Epithelial cell of esophagus (primary cell): ENCODE results near the gene DISC1.
"Not testable (repeated sequence)": the region's sequence is repeated elsewhere in the genome, so short reads cannot be mapped to it uniquely, and the experiment has no call there.

Experiments
- DNase-seq: peaks from one replicate; pipeline ENCODE4 v3.0.0; 2010; ENCODE audit warnings: low read depth
- H3K4me3 ChIP-seq: 2 replicates; pipeline ENCODE4 v1.5.1; 2011; ENCODE audit warnings: mild to moderate bottlenecking, low read length, control low read depth
- TF ChIP-seq, protein P1 (sequence below): IDR thresholded peaks from 2 replicates; pipeline ENCODE4 v1.5.1; 2011; ENCODE audit warnings: low read depth, mild to moderate bottlenecking, low read length, control low read depth, inconsistent platforms; ENCODE audit not compliant: insufficient read depth; ENCODE audit errors: missing control alignments

The DISC1 gene

DNA sequence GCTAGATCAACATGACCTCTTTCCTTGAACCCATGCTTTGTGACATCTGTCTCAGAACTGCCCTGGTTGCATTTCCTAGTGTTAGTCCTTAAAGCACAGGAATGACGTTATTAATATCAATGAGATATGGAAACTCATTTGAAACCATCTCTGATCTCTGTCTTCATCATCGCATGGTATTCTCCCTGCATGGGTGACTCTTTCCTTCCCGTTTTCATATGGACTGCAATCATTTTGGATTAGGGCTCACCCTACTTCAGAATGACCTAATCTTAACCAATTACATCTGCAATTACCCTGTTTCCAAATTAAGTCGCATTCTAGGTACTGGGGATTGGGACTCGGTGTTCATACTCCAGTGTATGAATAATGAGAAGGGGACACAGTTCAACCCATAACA lies 41.7 kb upstream of the DISC1 start:
- TF ChIP-seq, protein P1, sequence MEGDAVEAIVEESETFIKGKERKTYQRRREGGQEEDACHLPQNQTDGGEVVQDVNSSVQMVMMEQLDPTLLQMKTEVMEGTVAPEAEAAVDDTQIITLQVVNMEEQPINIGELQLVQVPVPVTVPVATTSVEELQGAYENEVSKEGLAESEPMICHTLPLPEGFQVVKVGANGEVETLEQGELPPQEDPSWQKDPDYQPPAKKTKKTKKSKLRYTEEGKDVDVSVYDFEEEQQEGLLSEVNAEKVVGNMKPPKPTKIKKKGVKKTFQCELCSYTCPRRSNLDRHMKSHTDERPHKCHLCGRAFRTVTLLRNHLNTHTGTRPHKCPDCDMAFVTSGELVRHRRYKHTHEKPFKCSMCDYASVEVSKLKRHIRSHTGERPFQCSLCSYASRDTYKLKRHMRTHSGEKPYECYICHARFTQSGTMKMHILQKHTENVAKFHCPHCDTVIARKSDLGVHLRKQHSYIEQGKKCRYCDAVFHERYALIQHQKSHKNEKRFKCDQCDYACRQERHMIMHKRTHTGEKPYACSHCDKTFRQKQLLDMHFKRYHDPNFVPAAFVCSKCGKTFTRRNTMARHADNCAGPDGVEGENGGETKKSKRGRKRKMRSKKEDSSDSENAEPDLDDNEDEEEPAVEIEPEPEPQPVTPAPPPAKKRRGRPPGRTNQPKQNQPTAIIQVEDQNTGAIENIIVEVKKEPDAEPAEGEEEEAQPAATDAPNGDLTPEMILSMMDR, result no peak

GRCh38 chr1:231590453-231591198 lies 36.0 kb upstream of the DISC1 start:
- DNase-seq, result peak; percentile 79
- H3K4me3 ChIP-seq, result no peak overlapping the region
- TF ChIP-seq, protein P1, result peak; percentile 88

More for the DNA sequence above, 41.7 kb upstream of the DISC1 start:
- no peak overlapping the region for H3K4me3 ChIP-seq
- no peak for DNase-seq

- no peak for DNase-seq
- TF ChIP-seq, protein P1, result no peak
- H3K4me3 ChIP-seq, result no peak overlapping the region
Measured at GRCh38 chr1:231591466-231591865, 35.1 kb upstream of the DISC1 start.

GRCh38 chr1:231592809-231593208 lies 33.8 kb upstream of the DISC1 start:
- TF ChIP-seq, protein P1, result no peak
- no peak for DNase-seq
- H3K4me3 ChIP-seq, result no peak overlapping the region

DNA sequence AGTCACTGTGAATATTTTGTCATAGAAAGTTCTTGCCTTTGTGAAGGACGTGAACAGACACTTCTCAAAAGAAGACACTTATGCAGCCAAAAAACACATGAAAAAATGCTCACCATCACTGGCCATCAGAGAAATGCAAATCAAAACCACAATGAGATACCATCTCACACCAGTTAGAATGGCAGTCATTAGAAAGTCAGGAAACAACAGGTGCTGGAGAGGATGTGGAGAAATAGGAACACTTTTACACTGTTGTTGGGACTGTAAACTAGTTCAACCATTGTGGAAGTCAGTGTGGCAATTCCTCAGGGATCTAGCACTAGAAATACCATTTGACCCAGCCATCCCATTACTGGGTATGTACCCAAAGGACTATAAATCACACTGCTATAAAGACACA lies 33.3 kb upstream of the DISC1 start:
- H3K4me3 ChIP-seq, DNase-seq: not testable (repeated sequence)

DNA sequence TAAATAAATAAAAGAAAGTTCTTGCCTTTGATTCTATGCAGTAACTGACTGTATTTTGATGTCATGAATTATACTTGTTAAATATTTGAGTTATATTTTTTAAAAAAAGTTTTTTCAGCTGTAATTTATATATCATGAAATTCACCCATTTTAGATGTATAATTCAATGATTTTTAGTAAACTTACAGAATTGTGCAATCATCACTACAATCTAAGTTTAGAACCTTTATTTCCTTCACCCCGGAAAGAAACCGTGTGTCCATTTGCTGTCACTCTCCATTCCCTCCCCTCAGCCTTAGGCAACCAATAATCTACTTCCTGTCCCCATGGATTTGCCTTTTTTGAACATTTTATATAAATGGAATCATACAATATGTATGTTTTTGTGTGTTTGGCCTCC lies 32.5 kb upstream of the DISC1 start:
- no peak for DNase-seq
- H3K4me3 ChIP-seq, result no peak overlapping the region
- TF ChIP-seq, protein P1, result no peak

DNA sequence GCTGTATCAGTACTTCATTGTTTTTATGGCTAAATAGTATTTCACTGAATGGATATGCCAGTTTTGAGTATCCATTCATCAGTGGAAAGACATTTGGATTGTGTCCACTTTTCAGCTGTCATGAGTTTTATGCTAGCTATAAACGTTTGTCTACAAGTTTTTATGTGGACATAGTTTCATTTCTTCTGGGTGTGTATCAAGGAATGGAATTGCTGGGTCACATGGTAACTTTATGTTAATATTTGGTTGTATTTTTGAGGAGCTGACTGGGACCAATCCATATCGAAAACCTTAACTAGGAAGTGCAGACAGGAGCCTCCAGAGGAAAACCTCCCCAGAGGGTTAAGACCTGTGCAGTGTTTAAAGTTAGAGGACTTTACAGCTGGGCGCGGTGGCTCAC lies 31.8 kb upstream of the DISC1 start:
- TF ChIP-seq, protein P1, result no peak
- no peak for DNase-seq
- no peak overlapping the region for H3K4me3 ChIP-seq
